Mucosa of descending colon (tissue), 3 donors: ENCODE results near the gene SORBS1. TPM values are rescaled to one million over a fixed set of nuclear protein-coding genes. Genes with fewer than 3 reads are reported as not detected.

ENCODE experiments used
- ATAC-seq: fragments of 200-7000 bp; cut with Tn5 transposase; one replicate; pipeline ENCODE4 v1.9.1; 2020; ENCODE audit warnings: mild to moderate bottlenecking, moderate library complexity
- DNase-seq, 3 donors: peaks; one replicate each; pipeline ENCODE4 v3.0.0-alpha.2; 2020
- H3K36me3 ChIP-seq: fragments of 200-600 bp; one replicate; pipeline ENCODE4 v1.8.0; 2021; ENCODE audit warnings: low read depth, mild to moderate bottlenecking
- H3K4me1 ChIP-seq: fragments of 200-600 bp; one replicate; pipeline ENCODE4 v1.8.0; 2021; ENCODE audit warnings: low read depth, mild to moderate bottlenecking
- H3K4me3 ChIP-seq: fragments of 200-600 bp; one replicate; pipeline ENCODE4 v1.8.0; 2021; ENCODE audit warnings: mild to moderate bottlenecking
- H3K9me3 ChIP-seq: fragments of 200-600 bp; one replicate; pipeline ENCODE4 v1.8.0; 2021; ENCODE audit warnings: mild to moderate bottlenecking
- intact Hi-C, 2 donors: fragments of 100-400 bp; cut with DNase I in 1 of 2; cut with micrococcal nuclease in 1 of 2; formaldehyde crosslinking; loops; one replicate each; pipeline versions ENCODE4 v1.11.0 to v1.11.1; 2022; cut with DNase I, micrococcal nuclease
- total RNA-seq, 3 donors: library from RNA; stranded (reverse); fragmentation: NEBNext Ultra II Directional in 2 of 3; extraction: Animal tissue kit (Norgen Biotek cat#: 25700) in 2 of 3; gene quantifications; one replicate each; pipeline versions ENCODE4 v1.2.1 to v1.2.4, GENCODE V29; 2021 to 2023
- TF ChIP-seq, protein P1 (sequence below): fragments of 200-600 bp; IDR thresholded peaks from one replicate; pipeline ENCODE4 v1.8.0; 2022; ENCODE audit warnings: antibody characterized with exemption, mild to moderate bottlenecking
- donor health status: DM: no; HTN: no; CAD: no; lungs with moderate emphysema.
- donor health status: DM: no; HTN: no; CAD: no.
- donor health status: DM: no; HTN: yes; CAD: no.

Gene SORBS1
- total RNA-seq, 3 donors from 2014 or later = 48.9 to 699 (median 99.3) TPM

DNA sequence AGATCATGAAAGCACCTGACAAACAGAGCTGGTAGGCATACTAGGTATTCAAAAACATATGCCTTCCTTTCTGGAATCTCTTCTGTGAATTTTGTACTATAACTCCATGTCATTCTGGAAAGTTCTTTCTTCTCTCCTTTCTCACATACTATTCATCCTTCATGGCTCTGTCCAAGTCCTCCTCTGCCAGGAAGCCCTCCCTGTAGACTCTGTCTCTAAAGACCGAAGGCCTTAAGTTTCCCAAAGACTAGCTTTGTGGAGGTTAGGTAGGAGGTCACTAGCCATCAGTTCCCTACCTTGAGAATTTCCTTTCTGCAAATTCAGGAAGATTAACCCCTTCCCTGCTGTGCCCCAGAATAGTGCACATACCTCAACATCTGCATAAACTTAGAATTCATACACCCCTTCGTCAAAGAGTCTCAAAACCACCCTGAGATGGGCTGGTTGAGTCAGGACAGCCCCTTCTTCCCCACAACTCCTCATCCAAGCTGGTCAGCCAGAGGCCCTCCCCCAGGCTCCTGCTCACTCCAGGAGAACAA is 20.6 kb downstream of the SORBS1 start:
- peaks cover 21% of the 10 kb centered on the region for H3K4me1 ChIP-seq
- no peaks in the 10 kb centered on the region for H3K36me3 ChIP-seq
- intact Hi-C loops = no loop called here
- TF ChIP-seq, protein P1, sequence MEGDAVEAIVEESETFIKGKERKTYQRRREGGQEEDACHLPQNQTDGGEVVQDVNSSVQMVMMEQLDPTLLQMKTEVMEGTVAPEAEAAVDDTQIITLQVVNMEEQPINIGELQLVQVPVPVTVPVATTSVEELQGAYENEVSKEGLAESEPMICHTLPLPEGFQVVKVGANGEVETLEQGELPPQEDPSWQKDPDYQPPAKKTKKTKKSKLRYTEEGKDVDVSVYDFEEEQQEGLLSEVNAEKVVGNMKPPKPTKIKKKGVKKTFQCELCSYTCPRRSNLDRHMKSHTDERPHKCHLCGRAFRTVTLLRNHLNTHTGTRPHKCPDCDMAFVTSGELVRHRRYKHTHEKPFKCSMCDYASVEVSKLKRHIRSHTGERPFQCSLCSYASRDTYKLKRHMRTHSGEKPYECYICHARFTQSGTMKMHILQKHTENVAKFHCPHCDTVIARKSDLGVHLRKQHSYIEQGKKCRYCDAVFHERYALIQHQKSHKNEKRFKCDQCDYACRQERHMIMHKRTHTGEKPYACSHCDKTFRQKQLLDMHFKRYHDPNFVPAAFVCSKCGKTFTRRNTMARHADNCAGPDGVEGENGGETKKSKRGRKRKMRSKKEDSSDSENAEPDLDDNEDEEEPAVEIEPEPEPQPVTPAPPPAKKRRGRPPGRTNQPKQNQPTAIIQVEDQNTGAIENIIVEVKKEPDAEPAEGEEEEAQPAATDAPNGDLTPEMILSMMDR = no peak
- H3K4me3 ChIP-seq = no peak overlapping the region
- DNase-seq = no peak
- ATAC-seq = no peak
- no peaks in the 10 kb centered on the region for H3K9me3 ChIP-seq

- peak; percentile 38 for ATAC-seq
- intact Hi-C loops = no loop called here
- Histone ChIP-seq H3K9me3 (no peaks in the 10 kb centered on the region), H3K4me1 (peaks cover 21% of the 10 kb centered on the region), H3K4me3 (no peak overlapping the region), H3K36me3 (no peaks in the 10 kb centered on the region)
- no peak for DNase-seq
- TF ChIP-seq, protein P1 = no peak
Measured at GRCh38 chr10:95539560-95540284, 21.4 kb downstream of the SORBS1 start.

DNA sequence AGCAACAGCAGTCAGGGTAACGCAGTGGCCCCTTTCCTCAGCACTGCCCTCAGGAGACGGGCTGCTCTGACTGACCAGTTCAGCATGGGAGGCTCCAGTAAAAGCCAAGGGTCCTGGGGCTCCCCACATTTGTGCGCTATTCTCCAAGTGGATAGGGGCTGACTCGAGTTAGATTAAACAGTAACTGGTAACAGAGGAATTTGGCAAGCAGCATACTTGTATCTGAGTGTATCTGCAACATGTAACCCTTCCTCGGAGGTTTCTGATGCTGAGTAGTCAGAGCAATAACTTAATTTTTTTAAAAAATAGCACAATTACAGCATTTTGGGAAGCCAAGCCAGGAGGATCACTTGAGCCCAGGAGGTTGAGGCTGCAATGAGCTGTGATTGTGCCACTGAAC is 22.8 kb downstream of the SORBS1 start:
- H3K4me1 ChIP-seq = peaks cover 21% of the 10 kb centered on the region
- ATAC-seq (no peak), DNase-seq (no peak)
- H3K36me3 ChIP-seq = no peaks in the 10 kb centered on the region
- no peaks in the 10 kb centered on the region for H3K9me3 ChIP-seq
- TF ChIP-seq, protein P1 = no peak
- intact Hi-C loops = no loop called here
- no peak overlapping the region for H3K4me3 ChIP-seq

- Histone ChIP-seq H3K9me3 (no peaks in the 10 kb centered on the region), H3K4me3 (no peak overlapping the region), H3K36me3 (no peaks in the 10 kb centered on the region), H3K4me1 (peaks cover 21% of the 10 kb centered on the region)
- TF ChIP-seq, protein P1 = no peak
- DNase-seq = no peak
- intact Hi-C loops = no loop called here
- ATAC-seq = no peak
Measured at GRCh38 chr10:95537542-95537927, 23.6 kb downstream of the SORBS1 start.

GRCh38 chr10:95536894-95537541 is 24.2 kb downstream of the SORBS1 start:
- H3K36me3 ChIP-seq = no peaks in the 10 kb centered on the region
- H3K4me1 ChIP-seq = peaks cover 16% of the 10 kb centered on the region
- ATAC-seq = no peak
- no peak overlapping the region for H3K4me3 ChIP-seq
- TF ChIP-seq, protein P1 = no peak
- H3K9me3 ChIP-seq = no peaks in the 10 kb centered on the region
- DNase-seq = no peak
- intact Hi-C loops = no loop called here
